ENCODE results near the gene PPDPF.

DNA sequence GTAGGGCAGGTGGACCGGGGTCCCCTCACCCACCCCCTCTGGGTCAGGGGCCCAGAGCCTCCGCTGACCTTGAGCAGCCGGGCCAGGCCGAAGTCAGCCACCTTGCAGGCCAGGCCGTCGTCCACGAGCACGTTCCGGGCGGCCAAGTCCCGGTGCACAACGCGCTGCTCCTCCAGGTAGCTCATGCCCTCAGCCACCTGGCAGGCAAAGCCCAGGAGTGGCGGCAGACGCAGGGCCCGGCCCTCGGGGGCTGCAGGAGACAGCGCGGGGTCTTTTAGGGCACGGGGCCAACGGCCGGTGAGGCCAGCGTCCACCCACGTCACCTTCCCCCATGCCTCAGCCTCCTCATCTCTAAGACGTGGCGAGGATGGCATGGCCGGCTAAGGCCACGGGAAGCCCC, 20.8 kb downstream of the PPDPF start:
- TF ChIP-seq, protein P1, sequence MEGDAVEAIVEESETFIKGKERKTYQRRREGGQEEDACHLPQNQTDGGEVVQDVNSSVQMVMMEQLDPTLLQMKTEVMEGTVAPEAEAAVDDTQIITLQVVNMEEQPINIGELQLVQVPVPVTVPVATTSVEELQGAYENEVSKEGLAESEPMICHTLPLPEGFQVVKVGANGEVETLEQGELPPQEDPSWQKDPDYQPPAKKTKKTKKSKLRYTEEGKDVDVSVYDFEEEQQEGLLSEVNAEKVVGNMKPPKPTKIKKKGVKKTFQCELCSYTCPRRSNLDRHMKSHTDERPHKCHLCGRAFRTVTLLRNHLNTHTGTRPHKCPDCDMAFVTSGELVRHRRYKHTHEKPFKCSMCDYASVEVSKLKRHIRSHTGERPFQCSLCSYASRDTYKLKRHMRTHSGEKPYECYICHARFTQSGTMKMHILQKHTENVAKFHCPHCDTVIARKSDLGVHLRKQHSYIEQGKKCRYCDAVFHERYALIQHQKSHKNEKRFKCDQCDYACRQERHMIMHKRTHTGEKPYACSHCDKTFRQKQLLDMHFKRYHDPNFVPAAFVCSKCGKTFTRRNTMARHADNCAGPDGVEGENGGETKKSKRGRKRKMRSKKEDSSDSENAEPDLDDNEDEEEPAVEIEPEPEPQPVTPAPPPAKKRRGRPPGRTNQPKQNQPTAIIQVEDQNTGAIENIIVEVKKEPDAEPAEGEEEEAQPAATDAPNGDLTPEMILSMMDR (IDR thresholded peaks at IDR 0.05; ENCODE audit: poor library complexity, severe bottlenecking): no peak
- TF ChIP-seq EZH2 (IDR thresholded peaks at IDR 0.05; ENCODE audit: borderline replicate concordance, insufficient read depth, low read length, poor library complexity, severe bottlenecking): no peak
